Measurements from ENCODE around the gene CAST.

The CAST gene

DNA sequence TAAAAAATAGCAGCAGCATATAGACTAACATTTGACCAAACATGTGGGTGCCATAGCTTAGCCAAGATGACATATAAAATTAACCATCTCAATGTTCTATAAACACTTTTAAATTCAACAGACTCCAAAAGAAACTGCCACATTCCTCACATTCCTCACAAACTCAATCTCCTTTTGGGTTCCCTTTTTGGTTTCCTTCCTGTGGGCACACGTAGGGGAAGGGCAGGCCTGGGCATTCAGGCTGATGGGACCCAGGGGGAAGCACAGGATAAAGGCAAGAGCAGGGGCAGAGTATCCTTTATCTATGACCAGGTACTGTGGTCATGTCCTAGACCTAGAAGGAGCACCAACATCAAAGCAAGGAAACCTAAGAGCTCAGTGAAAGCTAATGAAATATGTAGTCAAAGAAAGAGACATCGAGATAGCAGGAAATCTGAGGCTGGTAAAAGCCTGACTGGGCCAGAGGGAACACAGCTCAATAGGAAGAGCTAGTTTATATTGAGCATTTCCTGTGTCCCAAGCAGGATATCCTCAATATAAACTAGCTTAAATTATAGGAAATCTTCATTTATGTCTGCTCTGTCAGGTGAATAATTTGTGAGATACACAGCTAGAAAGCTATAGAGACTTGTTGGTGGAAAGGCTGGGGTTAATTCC lies 159.2 kb downstream of the CAST start:
- TF ChIP-seq TAF1 (IDR thresholded peaks at IDR 0.05; ENCODE audit: borderline replicate concordance, insufficient read depth, low read length) (no peak), SIN3A (IDR thresholded peaks at IDR 0.05; ENCODE audit: borderline replicate concordance, insufficient read depth, low read length) (no peak), POLR2AphosphoS5 (IDR thresholded peaks at IDR 0.05; ENCODE audit: low read depth, low read length) (no peak), FOXP2 (optimal IDR thresholded peaks at IDR 0.05; ENCODE audit: borderline replicate concordance, extremely low read depth, extremely low read length, insufficient read depth) (no peak)

GRCh38 chr5:96822686-96823459 lies 160.7 kb downstream of the CAST start:
- TF ChIP-seq SIN3A (IDR thresholded peaks at IDR 0.05; ENCODE audit: borderline replicate concordance, insufficient read depth, low read length) (no peak), FOXP2 (optimal IDR thresholded peaks at IDR 0.05; ENCODE audit: borderline replicate concordance, extremely low read depth, extremely low read length, insufficient read depth) (no peak)

GRCh38 chr5:96823900-96824380 lies 161.8 kb downstream of the CAST start:
- no peak for TF ChIP-seq POLR2AphosphoS5 (IDR thresholded peaks at IDR 0.05; ENCODE audit: low read depth, low read length)
- TF ChIP-seq, protein P1, sequence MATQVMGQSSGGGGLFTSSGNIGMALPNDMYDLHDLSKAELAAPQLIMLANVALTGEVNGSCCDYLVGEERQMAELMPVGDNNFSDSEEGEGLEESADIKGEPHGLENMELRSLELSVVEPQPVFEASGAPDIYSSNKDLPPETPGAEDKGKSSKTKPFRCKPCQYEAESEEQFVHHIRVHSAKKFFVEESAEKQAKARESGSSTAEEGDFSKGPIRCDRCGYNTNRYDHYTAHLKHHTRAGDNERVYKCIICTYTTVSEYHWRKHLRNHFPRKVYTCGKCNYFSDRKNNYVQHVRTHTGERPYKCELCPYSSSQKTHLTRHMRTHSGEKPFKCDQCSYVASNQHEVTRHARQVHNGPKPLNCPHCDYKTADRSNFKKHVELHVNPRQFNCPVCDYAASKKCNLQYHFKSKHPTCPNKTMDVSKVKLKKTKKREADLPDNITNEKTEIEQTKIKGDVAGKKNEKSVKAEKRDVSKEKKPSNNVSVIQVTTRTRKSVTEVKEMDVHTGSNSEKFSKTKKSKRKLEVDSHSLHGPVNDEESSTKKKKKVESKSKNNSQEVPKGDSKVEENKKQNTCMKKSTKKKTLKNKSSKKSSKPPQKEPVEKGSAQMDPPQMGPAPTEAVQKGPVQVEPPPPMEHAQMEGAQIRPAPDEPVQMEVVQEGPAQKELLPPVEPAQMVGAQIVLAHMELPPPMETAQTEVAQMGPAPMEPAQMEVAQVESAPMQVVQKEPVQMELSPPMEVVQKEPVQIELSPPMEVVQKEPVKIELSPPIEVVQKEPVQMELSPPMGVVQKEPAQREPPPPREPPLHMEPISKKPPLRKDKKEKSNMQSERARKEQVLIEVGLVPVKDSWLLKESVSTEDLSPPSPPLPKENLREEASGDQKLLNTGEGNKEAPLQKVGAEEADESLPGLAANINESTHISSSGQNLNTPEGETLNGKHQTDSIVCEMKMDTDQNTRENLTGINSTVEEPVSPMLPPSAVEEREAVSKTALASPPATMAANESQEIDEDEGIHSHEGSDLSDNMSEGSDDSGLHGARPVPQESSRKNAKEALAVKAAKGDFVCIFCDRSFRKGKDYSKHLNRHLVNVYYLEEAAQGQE (IDR thresholded peaks at IDR 0.05; ENCODE audit: insufficient read depth in 1 of 2, low read depth in 2 of 2, low read length in 2 of 2) = no peak
- TF ChIP-seq TAF1 (IDR thresholded peaks at IDR 0.05; ENCODE audit: borderline replicate concordance, insufficient read depth, low read length) = no peak
- no peak for TF ChIP-seq SIN3A (IDR thresholded peaks at IDR 0.05; ENCODE audit: borderline replicate concordance, insufficient read depth, low read length)
- no peak for TF ChIP-seq FOXP2 (optimal IDR thresholded peaks at IDR 0.05; ENCODE audit: borderline replicate concordance, extremely low read depth, extremely low read length, insufficient read depth)

All from PFSK-1 (cell line).